ENCODE data around the gene MGAT4A. TPM values are rescaled to one million over a fixed set of nuclear protein-coding genes. Genes with fewer than 3 reads are reported as not detected.

Gene MGAT4A
- total and polyA plus RNA-seq, 2 experiments from 2014 or later: 4.4 to 5.6 TPM

DNA sequence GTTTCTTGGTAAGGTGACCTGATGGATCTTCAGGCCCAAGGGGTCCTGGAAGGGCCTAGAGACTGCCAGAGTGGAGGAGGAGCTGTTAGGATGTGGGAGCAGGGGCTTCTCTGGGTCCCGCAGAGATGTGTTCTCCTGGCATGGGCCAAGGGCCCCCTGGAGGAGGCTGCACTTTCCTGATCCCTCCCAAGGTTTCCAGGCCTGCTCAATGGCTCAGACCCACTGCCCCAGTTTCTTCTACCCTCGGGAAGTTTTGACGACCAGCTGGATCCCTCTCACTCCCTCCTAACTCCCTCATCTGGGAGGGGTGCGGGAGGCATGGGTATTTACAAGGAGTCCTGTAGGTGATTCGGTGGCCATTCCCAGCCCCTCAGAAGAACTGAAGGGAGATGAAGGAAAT is 158.7 kb downstream of the MGAT4A start:
- Mint-ChIP-seq H3K36me3 (ENCODE audit: low read depth) (peaks cover 31% of the 10 kb centered on the region), H3K9me3 (no peaks in the 10 kb centered on the region), H3K27me3 (ENCODE audit: insufficient read depth, low read depth, poor library complexity) (peaks cover 7% of the 10 kb centered on the region), H3K4me1 (no peaks in the 10 kb centered on the region), H3K4me3 (no peak overlapping the region), H3K27ac (no peak overlapping the region)
- no peak overlapping the region for H3K4me2 ChIP-seq
- H4K20me1 ChIP-seq (replicated peaks; ENCODE audit: insufficient read depth): peaks cover 11% of the 10 kb centered on the region; the same call in 1 of the 2 replicates
- H3K4me1 ChIP-seq (ENCODE audit: insufficient read depth): no peaks in the 10 kb centered on the region
- H2AFZ ChIP-seq: no peak overlapping the region
- H3K4me3 ChIP-seq: no peak overlapping the region
- no peaks in the 10 kb centered on the region for H3K9me2 ChIP-seq (ENCODE audit: insufficient read depth)
- no peak for TF ChIP-seq JUNB (IDR thresholded peaks at IDR 0.05; ENCODE audit: unreplicated experiment)
- TF ChIP-seq, protein P1, sequence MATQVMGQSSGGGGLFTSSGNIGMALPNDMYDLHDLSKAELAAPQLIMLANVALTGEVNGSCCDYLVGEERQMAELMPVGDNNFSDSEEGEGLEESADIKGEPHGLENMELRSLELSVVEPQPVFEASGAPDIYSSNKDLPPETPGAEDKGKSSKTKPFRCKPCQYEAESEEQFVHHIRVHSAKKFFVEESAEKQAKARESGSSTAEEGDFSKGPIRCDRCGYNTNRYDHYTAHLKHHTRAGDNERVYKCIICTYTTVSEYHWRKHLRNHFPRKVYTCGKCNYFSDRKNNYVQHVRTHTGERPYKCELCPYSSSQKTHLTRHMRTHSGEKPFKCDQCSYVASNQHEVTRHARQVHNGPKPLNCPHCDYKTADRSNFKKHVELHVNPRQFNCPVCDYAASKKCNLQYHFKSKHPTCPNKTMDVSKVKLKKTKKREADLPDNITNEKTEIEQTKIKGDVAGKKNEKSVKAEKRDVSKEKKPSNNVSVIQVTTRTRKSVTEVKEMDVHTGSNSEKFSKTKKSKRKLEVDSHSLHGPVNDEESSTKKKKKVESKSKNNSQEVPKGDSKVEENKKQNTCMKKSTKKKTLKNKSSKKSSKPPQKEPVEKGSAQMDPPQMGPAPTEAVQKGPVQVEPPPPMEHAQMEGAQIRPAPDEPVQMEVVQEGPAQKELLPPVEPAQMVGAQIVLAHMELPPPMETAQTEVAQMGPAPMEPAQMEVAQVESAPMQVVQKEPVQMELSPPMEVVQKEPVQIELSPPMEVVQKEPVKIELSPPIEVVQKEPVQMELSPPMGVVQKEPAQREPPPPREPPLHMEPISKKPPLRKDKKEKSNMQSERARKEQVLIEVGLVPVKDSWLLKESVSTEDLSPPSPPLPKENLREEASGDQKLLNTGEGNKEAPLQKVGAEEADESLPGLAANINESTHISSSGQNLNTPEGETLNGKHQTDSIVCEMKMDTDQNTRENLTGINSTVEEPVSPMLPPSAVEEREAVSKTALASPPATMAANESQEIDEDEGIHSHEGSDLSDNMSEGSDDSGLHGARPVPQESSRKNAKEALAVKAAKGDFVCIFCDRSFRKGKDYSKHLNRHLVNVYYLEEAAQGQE (IDR thresholded peaks at IDR 0.05; ENCODE audit: unreplicated experiment): no peak
- TF ChIP-seq, protein P2, sequence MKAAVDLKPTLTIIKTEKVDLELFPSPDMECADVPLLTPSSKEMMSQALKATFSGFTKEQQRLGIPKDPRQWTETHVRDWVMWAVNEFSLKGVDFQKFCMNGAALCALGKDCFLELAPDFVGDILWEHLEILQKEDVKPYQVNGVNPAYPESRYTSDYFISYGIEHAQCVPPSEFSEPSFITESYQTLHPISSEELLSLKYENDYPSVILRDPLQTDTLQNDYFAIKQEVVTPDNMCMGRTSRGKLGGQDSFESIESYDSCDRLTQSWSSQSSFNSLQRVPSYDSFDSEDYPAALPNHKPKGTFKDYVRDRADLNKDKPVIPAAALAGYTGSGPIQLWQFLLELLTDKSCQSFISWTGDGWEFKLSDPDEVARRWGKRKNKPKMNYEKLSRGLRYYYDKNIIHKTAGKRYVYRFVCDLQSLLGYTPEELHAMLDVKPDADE (IDR thresholded peaks at IDR 0.05): no peak
- ATAC-seq: no peak
- no peaks in the 10 kb centered on the region; the same call in 1 of the 2 replicates for H3K36me3 ChIP-seq (ENCODE audit: insufficient read depth)
- no peaks in the 10 kb centered on the region for H3K27me3 ChIP-seq (ENCODE audit: insufficient read depth)
- no peaks in the 10 kb centered on the region for H3F3A ChIP-seq (replicated peaks; ENCODE audit: low read depth)
- no peak for DNase-seq (ENCODE audit: low spot score)
- no peak overlapping the region for H3K27ac ChIP-seq (ENCODE audit: low read depth)
- no peaks in the 10 kb centered on the region for H3K79me2 ChIP-seq (replicated peaks; ENCODE audit: insufficient read depth)

DNA sequence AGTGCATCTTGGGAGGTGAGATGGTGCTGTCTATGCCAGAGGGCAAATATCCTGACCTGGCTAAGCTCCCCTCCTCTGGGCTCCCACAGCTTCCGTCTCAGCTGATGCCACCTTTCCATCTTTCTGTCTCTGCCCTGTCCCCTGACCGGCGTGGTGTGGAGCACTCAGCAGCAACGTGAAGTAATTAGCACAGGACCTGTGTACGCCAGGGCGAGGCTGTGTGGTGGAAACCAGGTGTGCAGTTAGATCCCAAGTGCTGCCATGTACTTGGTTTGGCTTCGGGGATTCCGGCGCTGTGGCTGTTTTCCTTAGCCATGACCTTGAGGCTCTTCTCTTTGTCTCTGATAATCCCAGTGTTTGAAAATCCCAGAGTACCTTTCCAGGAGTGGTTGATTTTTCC is 159.1 kb downstream of the MGAT4A start:
- H3K36me3 Mint-ChIP-seq (ENCODE audit: low read depth): peaks cover 34% of the 10 kb centered on the region
- Histone ChIP-seq H3F3A (replicated peaks; ENCODE audit: low read depth) (no peaks in the 10 kb centered on the region), H3K4me1 (ENCODE audit: insufficient read depth) (no peaks in the 10 kb centered on the region), H3K4me3 (no peak overlapping the region), H3K27ac (ENCODE audit: low read depth) (no peak overlapping the region), H3K9me2 (ENCODE audit: insufficient read depth) (no peaks in the 10 kb centered on the region), H3K79me2 (replicated peaks; ENCODE audit: insufficient read depth) (no peaks in the 10 kb centered on the region), H3K4me2 (no peak overlapping the region), H2AFZ (no peak overlapping the region), H4K20me1 (replicated peaks; ENCODE audit: insufficient read depth) (peaks cover 11% of the 10 kb centered on the region; the same call in 1 of the 2 replicates), H3K36me3 (ENCODE audit: insufficient read depth) (no peaks in the 10 kb centered on the region; the same call in 1 of the 2 replicates), H3K27me3 (ENCODE audit: insufficient read depth) (no peaks in the 10 kb centered on the region)
- H3K4me3 Mint-ChIP-seq: no peak overlapping the region
- TF ChIP-seq, protein P2 (IDR thresholded peaks at IDR 0.05): no peak
- DNase-seq (ENCODE audit: low spot score): no peak
- no peak for ATAC-seq
- no peak overlapping the region for H3K27ac Mint-ChIP-seq
- H3K4me1 Mint-ChIP-seq: no peaks in the 10 kb centered on the region
- H3K9me3 Mint-ChIP-seq: no peaks in the 10 kb centered on the region
- H3K27me3 Mint-ChIP-seq (ENCODE audit: insufficient read depth, low read depth, poor library complexity): peaks cover 7% of the 10 kb centered on the region

All from GM23338 (cell line).